GM12864 (cell line): Measurements from ENCODE around the gene PCDH8.

Source experiments
- DNase-seq: peaks from one replicate; pipeline ENCODE4 v3.0.0-alpha.2; 2011; ENCODE audit warnings: low read depth
- H3K4me3 ChIP-seq: 2 replicates; pipeline ENCODE4 v1.5.1; 2011; ENCODE audit warnings: mild to moderate bottlenecking, low read depth, low read length, control low read depth
- CTCF ChIP-seq: IDR thresholded peaks from 2 replicates; pipeline ENCODE4 v1.5.1; 2011; ENCODE audit warnings: low read depth, mild to moderate bottlenecking, moderate library complexity, low read length, control low read depth, inconsistent platforms; ENCODE audit errors: missing control alignments

The PCDH8 gene

GRCh38 chr13:52806029-52806428 is 42.4 kb downstream of the PCDH8 start:
- TF ChIP-seq CTCF: no peak
- DNase-seq: no peak
- H3K4me3 ChIP-seq: no peak overlapping the region

- H3K4me3 ChIP-seq: no peak overlapping the region
- DNase-seq: no peak
- TF ChIP-seq CTCF: no peak
Observed at GRCh38 chr13:52804202-52804641, 44.2 kb downstream of the PCDH8 start.

GRCh38 chr13:52800856-52801255 is 47.6 kb downstream of the PCDH8 start:
- no peak for TF ChIP-seq CTCF
- H3K4me3 ChIP-seq: no peak overlapping the region
- DNase-seq: no peak

GRCh38 chr13:52798770-52799430 is 49.5 kb downstream of the PCDH8 start:
- H3K4me3 ChIP-seq: no peak overlapping the region
- no peak for TF ChIP-seq CTCF
- DNase-seq: no peak

- no peak for TF ChIP-seq CTCF
- no peak for DNase-seq
Observed at GRCh38 chr13:52797176-52797575, 51.3 kb downstream of the PCDH8 start.

GRCh38 chr13:52794589-52794988 is 53.9 kb downstream of the PCDH8 start:
- DNase-seq: no peak
- TF ChIP-seq CTCF: no peak
- no peak overlapping the region for H3K4me3 ChIP-seq

More at GRCh38 chr13:52797176-52797575, 51.3 kb downstream of the PCDH8 start:
- no peak overlapping the region for H3K4me3 ChIP-seq

GRCh38 chr13:52793515-52794061 is 54.9 kb downstream of the PCDH8 start:
- no peak for DNase-seq
- no peak overlapping the region for H3K4me3 ChIP-seq
- no peak for TF ChIP-seq CTCF
